Caki2 (cell line): ENCODE results near the gene CDON. TPM values are rescaled to one million over a fixed set of nuclear protein-coding genes. Genes with fewer than 3 reads are reported as not detected.
"Not testable (repeated sequence)": the region's sequence is repeated elsewhere in the genome, so short reads cannot be mapped to it uniquely, and the experiment has no call there.

ENCODE experiments used
- DNase-seq: peaks from one replicate; pipeline ENCODE4 v3.0.0-alpha.2; 2015; ENCODE audit warnings: low read depth
- in situ Hi-C: cut with HindIII; loops from 2 replicates; pipeline ENCODE4 v1.10.0; 2016; ENCODE audit warnings: low sequenced_read_pairs, low pct_unique_long_range_greater_than_20kb, mixed read lengths
- total RNA-seq: library from RNA; depleted of rRNA; stranded (reverse); fragments of >200 nt; shearing (Covaris generic); gene quantifications from 2 replicates; pipeline ENCODE4 v1.2.3, GENCODE V29; 2014; ENCODE audit warnings: low replicate concordance; rRNA removed

The CDON gene
- total RNA-seq, 1 experiment from 2014 or later = 2.2 TPM

- in situ Hi-C loops = no loop called here
- DNase-seq = no peak
These were observed 138.2 kb downstream of the CDON start for GRCh38 chr11:125924384-125925007.

- in situ Hi-C loops = no loop called here
- no peak for DNase-seq
These were observed 139.0 kb downstream of the CDON start for GRCh38 chr11:125923633-125924032.

- in situ Hi-C loops = no loop called here
- DNase-seq = no peak
These were observed 139.6 kb downstream of the CDON start for GRCh38 chr11:125923012-125923579.

GRCh38 chr11:125922156-125922555, 140.5 kb downstream of the CDON start:
- no peak for DNase-seq
- in situ Hi-C loops = no loop called here

- in situ Hi-C loops = no loop called here
- no peak for DNase-seq
These were observed 141.6 kb downstream of the CDON start for GRCh38 chr11:125921042-125921441.

- no peak for DNase-seq
- in situ Hi-C loops = no loop called here
These were observed 144.4 kb downstream of the CDON start for GRCh38 chr11:125918140-125918840.

GRCh38 chr11:125916683-125917347, 145.9 kb downstream of the CDON start:
- DNase-seq = no peak
- in situ Hi-C loops = no loop called here

- DNase-seq, in situ Hi-C loops: not testable (repeated sequence)
These were observed 148.1 kb downstream of the CDON start for GRCh38 chr11:125914601-125915000.

- DNase-seq = no peak
- in situ Hi-C loops = no loop called here
These were observed 152.3 kb downstream of the CDON start for GRCh38 chr11:125910226-125910849.

Other genes with a start within 250 kb of the CDON start
- gene PATE4, start 229.6 kb downstream of the CDON start, total RNA-seq = not detected in 2 replicates
- 6.5 and 7.9 TPM in 2 replicates for gene HYLS1, start 175.2 kb downstream of the CDON start, total RNA-seq
- 1.5 and 7.1 TPM in 2 replicates for gene PUS3, start 159.7 kb downstream of the CDON start, total RNA-seq
- gene DDX25, start 158.4 kb downstream of the CDON start, total RNA-seq = not detected in 2 replicates
- not detected in 2 replicates for gene VSIG10L2, start 116.8 kb downstream of the CDON start, total RNA-seq
- 9.2 and 11.7 TPM in 2 replicates for gene RPUSD4, start 148.8 kb upstream of the CDON start, total RNA-seq
- gene FAM118B, start 148.9 kb upstream of the CDON start, total RNA-seq = 2.3 and 5.7 TPM in 2 replicates
- gene SRPRA, start 206.0 kb upstream of the CDON start, total RNA-seq = 51.0 and 57.5 TPM in 2 replicates
- 18.8 and 31.8 TPM in 2 replicates for gene FOXRED1, start 206.3 kb upstream of the CDON start, total RNA-seq
- 1.4 and 2.0 TPM in 2 replicates for gene TIRAP, start 220.2 kb upstream of the CDON start, total RNA-seq
- 12.3 and 17.1 TPM in 2 replicates for gene DCPS, start 241.2 kb upstream of the CDON start, total RNA-seq